Measurements from ENCODE around the gene SHROOM3. TPM values are rescaled to one million over a fixed set of nuclear protein-coding genes. Genes with fewer than 3 reads are reported as not detected.

The SHROOM3 gene
- total RNA-seq, 1 experiment from 2014 or later, result 27.6 TPM

DNA sequence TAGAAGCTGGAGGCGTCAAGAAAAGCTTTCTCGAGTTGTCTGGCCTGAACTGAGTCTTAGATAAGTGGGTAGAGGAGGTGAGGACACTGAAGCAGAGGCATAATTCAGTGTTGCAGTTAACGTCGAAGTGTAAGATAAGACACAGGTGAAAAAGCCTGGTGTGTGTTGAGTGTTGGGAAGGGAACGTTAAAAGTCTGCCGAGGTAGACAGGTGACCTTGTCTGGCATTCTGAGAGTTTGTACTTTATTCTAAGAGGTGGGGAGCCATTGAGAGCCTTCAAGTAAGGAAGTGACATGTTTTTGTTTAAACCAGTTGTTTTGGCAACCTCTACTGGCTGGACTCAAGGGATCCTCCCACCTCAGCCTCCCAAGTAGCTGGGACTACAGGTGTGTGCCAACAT lies 219.1 kb downstream of the SHROOM3 start:
- Histone ChIP-seq H2BK120ac (ENCODE audit: low read depth, low read length, poor library complexity, severe bottlenecking) (no peak overlapping the region), H3K79me1 (ENCODE audit: insufficient read depth, low read depth, low read length, poor library complexity, severe bottlenecking) (no peaks in the 10 kb centered on the region), H3T11ph (ENCODE audit: low read length) (no peak overlapping the region)

More for the DNA sequence above, 219.1 kb downstream of the SHROOM3 start:
- no peak overlapping the region for H3K4me2 ChIP-seq (ENCODE audit: insufficient read depth, insufficient read length, low read length)
- no peak overlapping the region for H3K4me3 Mint-ChIP-seq
- no peaks in the 10 kb centered on the region for H3K79me2 ChIP-seq (ENCODE audit: insufficient read depth, low read length)
- no peak overlapping the region for H2BK12ac ChIP-seq (ENCODE audit: insufficient read length, low read depth, low read length)
- no CpG with 5 or more reads among the region's 6 CpGs for WGBS (ENCODE audit: extremely low coverage, insufficient read length, low lambda C conversion rate)
- no peak overlapping the region for H4K91ac ChIP-seq (ENCODE audit: insufficient read length, low read depth, low read length)
- H2AK5ac ChIP-seq (ENCODE audit: insufficient read length, low read length), result no peak overlapping the region
- H3K18ac ChIP-seq (ENCODE audit: insufficient read length, low read depth, low read length), result no peak overlapping the region
- H3K4ac ChIP-seq (ENCODE audit: low read depth, low read length), result no peak overlapping the region
- H2BK15ac ChIP-seq (ENCODE audit: low read depth, low read length), result no peak overlapping the region
- H3K27me3 Mint-ChIP-seq (ENCODE audit: low read depth), result no peaks in the 10 kb centered on the region
- no peaks in the 10 kb centered on the region for H3K23me2 ChIP-seq (ENCODE audit: insufficient read length, low read depth, low read length, poor library complexity, severe bottlenecking)
- H3K14ac ChIP-seq (ENCODE audit: insufficient read depth, low read length), result no peak overlapping the region
- H3K23ac ChIP-seq (ENCODE audit: insufficient read length, low read depth, low read length), result no peak overlapping the region
- H3K27ac Mint-ChIP-seq, result no peak overlapping the region
- no peak overlapping the region for H2BK20ac ChIP-seq (ENCODE audit: low read depth, low read length, poor library complexity, severe bottlenecking)
- peaks cover 0 to 6% of the 10 kb centered on the region in 2 experiments; a peak in 2 of 5 replicates for H3K9me3 Mint-ChIP-seq
- TF ChIP-seq, protein P1, sequence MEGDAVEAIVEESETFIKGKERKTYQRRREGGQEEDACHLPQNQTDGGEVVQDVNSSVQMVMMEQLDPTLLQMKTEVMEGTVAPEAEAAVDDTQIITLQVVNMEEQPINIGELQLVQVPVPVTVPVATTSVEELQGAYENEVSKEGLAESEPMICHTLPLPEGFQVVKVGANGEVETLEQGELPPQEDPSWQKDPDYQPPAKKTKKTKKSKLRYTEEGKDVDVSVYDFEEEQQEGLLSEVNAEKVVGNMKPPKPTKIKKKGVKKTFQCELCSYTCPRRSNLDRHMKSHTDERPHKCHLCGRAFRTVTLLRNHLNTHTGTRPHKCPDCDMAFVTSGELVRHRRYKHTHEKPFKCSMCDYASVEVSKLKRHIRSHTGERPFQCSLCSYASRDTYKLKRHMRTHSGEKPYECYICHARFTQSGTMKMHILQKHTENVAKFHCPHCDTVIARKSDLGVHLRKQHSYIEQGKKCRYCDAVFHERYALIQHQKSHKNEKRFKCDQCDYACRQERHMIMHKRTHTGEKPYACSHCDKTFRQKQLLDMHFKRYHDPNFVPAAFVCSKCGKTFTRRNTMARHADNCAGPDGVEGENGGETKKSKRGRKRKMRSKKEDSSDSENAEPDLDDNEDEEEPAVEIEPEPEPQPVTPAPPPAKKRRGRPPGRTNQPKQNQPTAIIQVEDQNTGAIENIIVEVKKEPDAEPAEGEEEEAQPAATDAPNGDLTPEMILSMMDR (conservative IDR thresholded peaks at IDR 0.05), result no peak
- no peak overlapping the region for H3K9ac ChIP-seq (ENCODE audit: extremely low read depth, insufficient read length, low read length)
- H3K27ac ChIP-seq (ENCODE audit: insufficient read length, low read depth, low read length), result no peak overlapping the region
- no peak overlapping the region for H2AFZ ChIP-seq (ENCODE audit: low read length)
- no peak overlapping the region for H3K56ac ChIP-seq (ENCODE audit: insufficient read length, low read depth, low read length)
- no peak overlapping the region for H4K8ac ChIP-seq (replicated peaks; ENCODE audit: insufficient read length, low read depth, low read length)
- no peak overlapping the region for H2BK5ac ChIP-seq (ENCODE audit: insufficient read length, low read length)
- no peaks in the 10 kb centered on the region; a peak in 1 of 7 replicates for H3K36me3 Mint-ChIP-seq (ENCODE audit: insufficient read depth in 1 of 3, low read depth in 3 of 3)
- no peaks in the 10 kb centered on the region for H3K9me3 ChIP-seq (ENCODE audit: control insufficient read depth, low read depth, low read length)
- H3K4me1 ChIP-seq (ENCODE audit: insufficient read depth, low read length), result no peaks in the 10 kb centered on the region
- no peak overlapping the region for H4K5ac ChIP-seq (ENCODE audit: insufficient read length, low read depth, low read length)
- H3K4me1 Mint-ChIP-seq, result no peaks in the 10 kb centered on the region
- DNase-seq, result no peak
- H3K27me3 ChIP-seq (ENCODE audit: insufficient read depth, low read length), result no peaks in the 10 kb centered on the region
- H4K20me1 ChIP-seq (ENCODE audit: control insufficient read depth, insufficient read depth, insufficient read length), result no peaks in the 10 kb centered on the region
